Activated CD8-positive, alpha-beta T cell treated with anti-CD3 and anti-CD28 coated beads for 36 hours (primary cell): ENCODE measurements around the gene LIMD2. TPM values are rescaled to one million over a fixed set of nuclear protein-coding genes. Genes with fewer than 3 reads are reported as not detected.
"Not testable (repeated sequence)": the region's sequence is repeated elsewhere in the genome, so short reads cannot be mapped to it uniquely, and the experiment has no call there.

Source experiments
- ATAC-seq: fragments of 200-7000 bp; cut with Tn5 transposase; one replicate; pipeline ENCODE4 v1.10.0; 2021; ENCODE audit warnings: mild to moderate bottlenecking, moderate library complexity
- CTCF ChIA-PET: fragments of 350-600 bp; sonication (Branson Sonifier 250); formaldehyde crosslinking; loops from one replicate; lab custom pipeline; 2021; ENCODE audit warnings: antibody characterized with exemption; lab: Charles Lee
- POLR2A ChIA-PET: fragments of 350-600 bp; sonication (Branson Sonifier 250); formaldehyde crosslinking; loops from one replicate; lab custom pipeline; 2021; ENCODE audit warnings: antibody characterized with exemption; lab: Charles Lee
- DNase-seq: peaks from one replicate; pipeline ENCODE4 v3.0.0-alpha.2; 2020
- H3K27ac Mint-ChIP-seq: one replicate; pipeline ENCODE4 v1.8.0; 2021; ENCODE audit warnings: mild to moderate bottlenecking, mixed read lengths
- H3K27me3 Mint-ChIP-seq: one replicate; pipeline ENCODE4 v1.8.0; 2021; ENCODE audit warnings: mixed read lengths
- H3K36me3 Mint-ChIP-seq: one replicate; pipeline ENCODE4 v1.8.0; 2021; ENCODE audit warnings: low read depth, mixed read lengths
- H3K4me1 Mint-ChIP-seq: one replicate; pipeline ENCODE4 v1.8.0; 2021; ENCODE audit warnings: low read depth, mixed read lengths
- H3K4me3 Mint-ChIP-seq: one replicate; pipeline ENCODE4 v1.8.0; 2021; ENCODE audit warnings: mild to moderate bottlenecking, moderate library complexity, mixed read lengths
- H3K9me3 Mint-ChIP-seq: one replicate; pipeline ENCODE4 v1.8.0; 2021; ENCODE audit warnings: mixed read lengths
- CTCF ChIP-seq: fragments of 200-600 bp; IDR thresholded peaks from one replicate; pipeline ENCODE4 v1.8.0; 2022; ENCODE audit warnings: antibody characterized with exemption, mild to moderate bottlenecking
- intact Hi-C: fragments of 100-400 bp; cut with micrococcal nuclease; formaldehyde crosslinking; loops from one replicate; pipeline ENCODE4 v1.10.0; 2022
- total RNA-seq, 2 experiments: library from RNA; stranded (reverse); gene quantifications; one replicate each; pipeline ENCODE4 v1.2.3, GENCODE V29; 2021

LIMD2 gene
- total RNA-seq, 2 experiments from 2014 or later: 143 to 145 TPM

GRCh38 chr17:63735691-63736090, 35.8 kb upstream of the LIMD2 start:
- POLR2A ChIA-PET: interaction anchor here (0.6 to 2.1 kb wide), 3 partner anchors 35 to 40 kb away, joined by 3 to 6 read pairs (median 4); partner anchors contain the start of gene CCDC47
- peaks cover 1% of the 10 kb centered on the region for H3K36me3 Mint-ChIP-seq
- ATAC-seq: no peak
- H3K9me3 Mint-ChIP-seq: no peaks in the 10 kb centered on the region
- no peak for DNase-seq
- H3K27ac Mint-ChIP-seq: no peak overlapping the region
- intact Hi-C loops: no loop called here
- H3K4me3 Mint-ChIP-seq: no peak overlapping the region
- peaks cover 12% of the 10 kb centered on the region for H3K4me1 Mint-ChIP-seq
- CTCF ChIA-PET: interaction anchor here (1.1 kb wide), 1 partner anchor 99 kb away, joined by 3 read pairs; no protein-coding TSS in a partner anchor
- no peaks in the 10 kb centered on the region for H3K27me3 Mint-ChIP-seq
- no peak for TF ChIP-seq CTCF

GRCh38 chr17:63722403-63722802, 22.5 kb upstream of the LIMD2 start:
- Mint-ChIP-seq H3K27ac (no peak overlapping the region), H3K36me3 (peaks cover 25% of the 10 kb centered on the region), H3K4me3 (no peak overlapping the region), H3K4me1 (no peaks in the 10 kb centered on the region), H3K27me3 (no peaks in the 10 kb centered on the region), H3K9me3 (no peaks in the 10 kb centered on the region)
- DNase-seq: no peak
- intact Hi-C loops: no loop called here
- ATAC-seq: no peak
- ChIA-PET POLR2A (interaction anchor here (0.8 kb wide), 1 partner anchor 18 kb away, joined by 3 read pairs; no protein-coding TSS in a partner anchor), CTCF (interaction anchor here (0.8 to 2.4 kb wide), 3 partner anchors 9 to 16 kb away, joined by 4 to 7 read pairs (median 5); no protein-coding TSS in a partner anchor)
- no peak for TF ChIP-seq CTCF

GRCh38 chr17:63720194-63720593, 20.3 kb upstream of the LIMD2 start:
- H3K4me1 Mint-ChIP-seq: not testable (repeated sequence)
- H3K36me3 Mint-ChIP-seq: peaks cover 21% of the 10 kb centered on the region
- POLR2A ChIA-PET: interaction anchor here (1.1 to 2.9 kb wide), 2 partner anchors 12 to 17 kb away, joined by 4 to 8 read pairs; no protein-coding TSS in a partner anchor

GRCh38 chr17:63718988-63719387, 19.1 kb upstream of the LIMD2 start:
- TF ChIP-seq CTCF: no peak
- no peaks in the 10 kb centered on the region for H3K27me3 Mint-ChIP-seq
- ChIA-PET CTCF (interaction anchor here (1.5 kb wide), 1 partner anchor 11 kb away, joined by 3 read pairs; no protein-coding TSS in a partner anchor), POLR2A (interaction anchor here (2.9 kb wide), 1 partner anchor 16 kb away, joined by 8 read pairs; no protein-coding TSS in a partner anchor)
- H3K9me3 Mint-ChIP-seq: no peaks in the 10 kb centered on the region
- DNase-seq (no peak), ATAC-seq (no peak)
- H3K4me1 Mint-ChIP-seq: no peaks in the 10 kb centered on the region
- H3K4me3 Mint-ChIP-seq: no peak overlapping the region
- intact Hi-C loops: no loop called here
- no peak overlapping the region for H3K27ac Mint-ChIP-seq
- peaks cover 15% of the 10 kb centered on the region for H3K36me3 Mint-ChIP-seq

More at GRCh38 chr17:63720194-63720593, 20.3 kb upstream of the LIMD2 start:
- CTCF ChIA-PET: interaction anchor here (1.3 kb wide), 1 partner anchor 12 kb away, joined by 3 read pairs; no protein-coding TSS in a partner anchor
- ATAC-seq, H3K4me3 Mint-ChIP-seq, DNase-seq, H3K27me3 Mint-ChIP-seq, H3K27ac Mint-ChIP-seq, intact Hi-C loops, H3K9me3 Mint-ChIP-seq: not testable (repeated sequence)

- no peaks in the 10 kb centered on the region for H3K27me3 Mint-ChIP-seq
- no peaks in the 10 kb centered on the region for H3K4me1 Mint-ChIP-seq
- DNase-seq: no peak
- intact Hi-C loops: no loop called here
- POLR2A ChIA-PET: interaction anchor here (1.5 kb wide), 1 partner anchor 9 kb away, joined by 4 read pairs; no protein-coding TSS in a partner anchor
- no peak overlapping the region for H3K27ac Mint-ChIP-seq
- CTCF ChIA-PET: no interaction called here
- no peak for TF ChIP-seq CTCF
- H3K36me3 Mint-ChIP-seq: peaks cover 7% of the 10 kb centered on the region
- no peak for ATAC-seq
- H3K9me3 Mint-ChIP-seq: no peaks in the 10 kb centered on the region
- no peak overlapping the region for H3K4me3 Mint-ChIP-seq
Observed at GRCh38 chr17:63716426-63716825, 16.5 kb upstream of the LIMD2 start.
